IMR-90 (cell line): ENCODE measurements around the gene PAX8. TPM values are rescaled to one million over a fixed set of nuclear protein-coding genes. Genes with fewer than 3 reads are reported as not detected.

Source experiments
- ATAC-seq: fragments of 200-7000 bp; cut with Tn5 transposase; 2 replicates; pipeline ENCODE4 v1.9.1; 2020; ENCODE audit warnings: low read depth, mild to moderate bottlenecking, moderate library complexity
- BruUV-seq: library from RNA; stranded (reverse); fragments of 400-500 nt; replicated peaks from 2 replicates; lab custom pipeline; 2021; lab: Mats Ljungman, UMichigan
- CTCF ChIA-PET: fragments of 300-600 bp; formaldehyde crosslinking; extraction: SDS; loops from one replicate; lab custom pipeline; 2021; ENCODE audit warnings: antibody characterized with exemption; lab: Yijun Ruan, JAX
- POLR2A ChIA-PET: fragments of 300-600 bp; sonication (Branson Sonifier 250); formaldehyde crosslinking; loops from one replicate; lab custom pipeline; 2022; ENCODE audit warnings: antibody characterized with exemption; ENCODE audit not compliant: unreplicated experiment; lab: Charles Lee
- DNase-seq: peaks from one replicate; pipeline ENCODE4 v3.0.0; 2013
- H2AFZ ChIP-seq: replicated peaks from 2 replicates; pipeline ENCODE3; 2013; ENCODE audit warnings: low read length, mild to moderate bottlenecking; ENCODE audit not compliant: poor library complexity
- H2AK5ac ChIP-seq: 2 replicates; pipeline ENCODE4 v1.6.1; 2013; ENCODE audit warnings: low read depth, low read length, inconsistent platforms
- H2AK9ac ChIP-seq: replicated peaks from 2 replicates; pipeline ENCODE3; 2013; ENCODE audit warnings: mild to moderate bottlenecking, low read depth, low read length, moderate library complexity; ENCODE audit not compliant: poor library complexity
- H2BK120ac ChIP-seq: 2 replicates; pipeline ENCODE4 v1.6.1; 2013; ENCODE audit warnings: low read depth, low read length, inconsistent platforms
- H2BK15ac ChIP-seq: 3 replicates; pipeline ENCODE4 v1.6.1; 2013; ENCODE audit warnings: low read depth, low read length, inconsistent platforms
- H2BK20ac ChIP-seq: 2 replicates; pipeline ENCODE4 v1.6.1; 2013; ENCODE audit warnings: low read depth, mild to moderate bottlenecking, inconsistent platforms, low read length, moderate library complexity
- H2BK5ac ChIP-seq: 2 replicates; pipeline ENCODE4 v1.6.1; 2013; ENCODE audit warnings: mild to moderate bottlenecking, low read depth, low read length, inconsistent platforms; ENCODE audit not compliant: poor library complexity, severe bottlenecking
- H3K14ac ChIP-seq: replicated peaks from 2 replicates; pipeline ENCODE4 v1.6.1; 2013; ENCODE audit warnings: low read depth, low read length, inconsistent platforms
- H3K18ac ChIP-seq: 2 replicates; pipeline ENCODE4 v1.6.1; 2013; ENCODE audit warnings: low read depth, low read length, control low read depth
- H3K23ac ChIP-seq: 2 replicates; pipeline ENCODE4 v1.6.1; 2013; ENCODE audit warnings: low read depth, low read length, inconsistent platforms
- H3K27ac ChIP-seq: 2 replicates; pipeline ENCODE4 v1.5.1; 2013; ENCODE audit warnings: mild to moderate bottlenecking, control low read depth, low read length; ENCODE audit not compliant: insufficient read depth
- H3K27me3 ChIP-seq: 2 replicates; pipeline ENCODE4 v1.6.1; 2013; ENCODE audit warnings: low read length; ENCODE audit not compliant: control insufficient read depth, insufficient read depth
- H3K36me3 ChIP-seq: 2 replicates; pipeline ENCODE4 v1.6.1; 2013; ENCODE audit warnings: low read length, mixed read lengths; ENCODE audit not compliant: control insufficient read depth, insufficient read depth
- H3K4ac ChIP-seq: 2 replicates; pipeline ENCODE4 v1.6.1; 2013; ENCODE audit warnings: low read depth, low read length, inconsistent platforms
- H3K4me1 ChIP-seq: 2 replicates; pipeline ENCODE4 v1.6.1; 2013; ENCODE audit warnings: low read length, mixed read lengths; ENCODE audit not compliant: control insufficient read depth, insufficient read depth
- H3K4me2 ChIP-seq: 2 replicates; pipeline ENCODE4 v1.6.1; 2013; ENCODE audit warnings: low read depth, mild to moderate bottlenecking, control low read depth, low read length, moderate library complexity
- H3K4me3 ChIP-seq: 2 replicates; pipeline ENCODE4 v1.5.1; 2013; ENCODE audit warnings: low read depth, mild to moderate bottlenecking, control low read depth, low read length, moderate library complexity; ENCODE audit not compliant: insufficient read depth
- H3K56ac ChIP-seq: 2 replicates; pipeline ENCODE4 v1.6.1; 2013; ENCODE audit warnings: low read length, inconsistent platforms; ENCODE audit not compliant: insufficient read depth; ENCODE audit errors: extremely low read depth
- H3K79me1 ChIP-seq, 2 experiments: 2 replicates each; pipeline ENCODE4 v1.6.1; 2013; ENCODE audit warnings: low read length in 2 of 2, inconsistent platforms in 1 of 2, low read depth in 1 of 2
- H3K9ac ChIP-seq: 2 replicates; pipeline ENCODE4 v1.6.1; 2013; ENCODE audit warnings: low read depth, low read length, control low read depth
- H3K9me1 ChIP-seq: 2 replicates; pipeline ENCODE4 v1.6.1; 2013; ENCODE audit warnings: low read length, inconsistent platforms; ENCODE audit not compliant: insufficient read depth
- H3K9me3 ChIP-seq: 2 replicates; pipeline ENCODE4 v1.6.1; 2013; ENCODE audit warnings: low read length; ENCODE audit not compliant: control insufficient read depth, insufficient read depth
- H4K20me1 ChIP-seq: 2 replicates; pipeline ENCODE4 v1.6.1; 2013; ENCODE audit warnings: low read length, inconsistent platforms; ENCODE audit not compliant: insufficient read depth
- H4K5ac ChIP-seq: 2 replicates; pipeline ENCODE4 v1.6.1; 2013; ENCODE audit warnings: mild to moderate bottlenecking, low read depth, low read length, control low read depth
- H4K8ac ChIP-seq, 2 experiments: 2 replicates each; pipeline ENCODE4 v1.6.1; 2013; ENCODE audit warnings: low read depth in 2 of 2, low read length in 2 of 2, control low read depth in 1 of 2, inconsistent platforms in 1 of 2
- H4K91ac ChIP-seq: 2 replicates; pipeline ENCODE4 v1.6.1; 2013; ENCODE audit warnings: low read depth, low read length, inconsistent platforms; ENCODE audit not compliant: insufficient read depth
- FOS ChIP-seq: fragments of 150-350 bp; IDR thresholded peaks from 2 replicates; pipeline ENCODE4 v1.6.1; 2016; ENCODE audit warnings: low read depth, low read length
- MXI1 ChIP-seq: IDR thresholded peaks from 2 replicates; pipeline ENCODE4 v1.6.1; 2012; ENCODE audit warnings: low read depth, mild to moderate bottlenecking, low read length, moderate library complexity, borderline replicate concordance
- RAD21 ChIP-seq: IDR thresholded peaks from 2 replicates; pipeline ENCODE4 v1.6.1; 2012; ENCODE audit warnings: low read length, improper control_type of control experiment
- WGBS, 2 experiments: methylation state at CpG; one replicate each; pipeline versions ENCODE4 v1.1.5 to v1.1.7; 2013; ENCODE audit warnings: missing lambda C conversion rate in 2 of 2; ENCODE audit not compliant: insufficient read length in 1 of 2; ENCODE audit errors: extremely low coverage in 2 of 2; 5-methylcytosine and 5-hydroxymethylcytosine counted together
- dilution Hi-C: fragments of 300-500 bp; cut with HindIII; formaldehyde crosslinking; loops from one replicate; pipeline ENCODE4 v1.14.3; 2018; ENCODE audit warnings: low sequenced_read_pairs; ENCODE audit not compliant: unreplicated experiment
- in situ Hi-C: fragments of 300-500 bp; cut with MboI; formaldehyde crosslinking; loops from 3 replicates; pipeline ENCODE4 v1.14.3; 2019; ENCODE audit warnings: low sequenced_read_pairs, inconsistent platforms, mixed read lengths
- intact Hi-C: fragments of 100-400 bp; cut with micrococcal nuclease; formaldehyde crosslinking; loops from 2 replicates; pipeline ENCODE4 v1.10.0; 2022
- polyA plus RNA-seq, 3 experiments: library from polyadenylated mRNA; depleted of rRNA; stranded (reverse); fragments of >200 nt; gene quantifications; 2 replicates each; pipeline ENCODE4 v1.2.3, GENCODE V29; 2012; ENCODE audit warnings: low replicate concordance in 1 of 3
- total RNA-seq: library from RNA; depleted of rRNA; stranded (reverse); fragments of >200 nt; gene quantifications from 2 replicates; pipeline ENCODE4 v1.2.3, GENCODE V29; 2012

Gene PAX8
- total and polyA plus RNA-seq, 2 of the 4 experiments (the other 2 are of a cell fraction): 0.18 to 1.5 TPM

DNA sequence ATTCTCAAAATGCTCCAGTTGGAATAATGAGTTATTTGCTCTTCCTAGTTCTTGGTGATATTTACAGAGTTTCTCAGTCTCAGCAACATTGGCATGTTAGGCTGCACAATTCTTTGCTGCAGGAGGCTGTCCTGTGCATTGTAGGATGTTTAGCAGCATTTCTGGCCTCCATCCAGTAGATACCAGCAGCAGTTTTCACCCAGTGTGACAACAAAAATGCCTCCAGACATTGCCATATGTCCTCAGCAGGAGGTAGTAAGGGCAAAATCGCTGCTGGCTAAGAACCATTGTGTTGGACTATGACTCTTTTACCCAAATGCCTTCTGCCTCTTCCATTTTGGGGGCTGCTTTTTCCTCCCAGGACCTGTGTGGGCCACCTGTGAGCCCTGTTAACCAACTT, 50.4 kb downstream of the PAX8 start:
- POLR2A ChIA-PET: no interaction called here
- CTCF ChIA-PET: no interaction called here
- BruUV-seq: no TSS peak
- Histone ChIP-seq H4K8ac (no peak overlapping the region), H3K4me2 (no peak overlapping the region), H3K27ac (no peak overlapping the region), H4K20me1 (no peaks in the 10 kb centered on the region), H3K27me3 (peaks cover 1% of the 10 kb centered on the region; the same call in 1 of the 2 replicates), H3K4ac (no peak overlapping the region), H3K18ac (no peak overlapping the region), H3K9ac (no peak overlapping the region), H2BK20ac (no peak overlapping the region), H3K23ac (no peak overlapping the region), H2AK9ac (no peak overlapping the region), H3K36me3 (no peaks in the 10 kb centered on the region), H2AFZ (no peak overlapping the region), H3K9me3 (no peaks in the 10 kb centered on the region), H3K56ac (no peak overlapping the region), H3K14ac (no peak overlapping the region), H2BK15ac (no peak overlapping the region), H2AK5ac (no peak overlapping the region), H2BK5ac (no peak overlapping the region), H4K91ac (no peak overlapping the region), H3K9me1 (no peaks in the 10 kb centered on the region), H2BK120ac (no peak overlapping the region), H3K4me1 (no peaks in the 10 kb centered on the region), H3K79me1 (no peaks in the 10 kb centered on the region), H4K5ac (no peak overlapping the region), H3K4me3 (no peak overlapping the region)
- intact Hi-C loops: no loop called here
- in situ Hi-C loops: no loop called here
- TF ChIP-seq FOS (no peak), MXI1 (no peak), RAD21 (no peak)
- ATAC-seq: no peak
- 80% methylated on average over 1 of the region's 1 CpG; no CpG with 5 or more reads in 1 of the 2 experiments for WGBS, 2 experiments
- DNase-seq: no peak
- dilution Hi-C loops: no loop called here
